Activated gamma-delta T cell treated with anti-CD3 and anti-CD28 coated beads, Interleukin-2, amount 50 U/mL, for 16 hours (primary cell): Measurements from ENCODE around the gene SIGLEC10.
"Not testable (repeated sequence)": the region's sequence is repeated elsewhere in the genome, so short reads cannot be mapped to it uniquely, and the experiment has no call there.

ENCODE experiments used
- DNase-seq: peaks from one replicate; pipeline ENCODE4 v3.0.0-alpha.2; 2020; ENCODE audit warnings: low read depth

The SIGLEC10 gene

GRCh38 chr19:51439021-51439465 lies 21.6 kb upstream of the SIGLEC10 start:
- no peak for DNase-seq

GRCh38 chr19:51434456-51434855 lies 17.0 kb upstream of the SIGLEC10 start:
- DNase-seq: no peak

GRCh38 chr19:51433043-51433442 lies 15.6 kb upstream of the SIGLEC10 start:
- no peak for DNase-seq

DNA sequence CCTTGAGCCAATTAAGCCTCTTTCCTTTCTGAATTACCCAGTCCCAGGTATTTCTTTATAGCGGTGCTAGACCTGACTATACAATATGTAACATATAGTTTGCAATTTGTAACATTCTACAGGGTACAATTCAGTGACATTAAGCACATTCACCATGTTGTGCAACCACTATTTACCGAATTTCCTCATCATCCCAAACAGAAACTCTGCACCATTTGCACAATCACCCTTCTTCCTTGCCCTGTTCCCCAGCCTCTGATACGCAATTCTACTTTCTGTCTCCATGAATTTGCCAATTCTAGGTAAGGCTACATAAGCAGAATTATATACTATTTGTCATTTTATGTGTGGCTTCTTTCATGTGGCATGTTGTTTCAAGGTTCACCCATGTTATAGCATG lies 13.7 kb upstream of the SIGLEC10 start:
- no peak for DNase-seq

GRCh38 chr19:51430221-51430620 lies 12.8 kb upstream of the SIGLEC10 start:
- no peak for DNase-seq

DNA sequence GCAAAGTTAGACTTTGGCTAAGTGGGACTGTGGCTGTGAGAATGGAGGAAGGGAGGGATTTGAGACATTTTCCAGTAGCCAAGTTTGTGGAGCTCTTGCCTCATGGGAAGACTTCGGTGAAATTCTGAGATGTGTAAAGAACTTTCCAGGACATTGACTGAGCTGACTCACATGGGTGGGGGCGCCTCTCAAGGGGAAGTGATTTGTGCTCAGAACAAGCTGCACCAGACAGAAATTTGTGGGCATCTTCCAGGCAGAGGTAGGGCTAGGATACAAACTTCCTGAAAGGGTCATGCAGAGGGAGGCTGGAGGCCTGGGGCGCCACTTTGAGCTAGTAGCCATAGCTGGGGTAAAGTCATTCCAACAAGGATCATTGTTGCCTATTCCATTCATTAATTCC lies 9.8 kb upstream of the SIGLEC10 start:
- no peak for DNase-seq

GRCh38 chr19:51422053-51422448 lies 4.6 kb upstream of the SIGLEC10 start:
- DNase-seq: peak; percentile 82

DNA sequence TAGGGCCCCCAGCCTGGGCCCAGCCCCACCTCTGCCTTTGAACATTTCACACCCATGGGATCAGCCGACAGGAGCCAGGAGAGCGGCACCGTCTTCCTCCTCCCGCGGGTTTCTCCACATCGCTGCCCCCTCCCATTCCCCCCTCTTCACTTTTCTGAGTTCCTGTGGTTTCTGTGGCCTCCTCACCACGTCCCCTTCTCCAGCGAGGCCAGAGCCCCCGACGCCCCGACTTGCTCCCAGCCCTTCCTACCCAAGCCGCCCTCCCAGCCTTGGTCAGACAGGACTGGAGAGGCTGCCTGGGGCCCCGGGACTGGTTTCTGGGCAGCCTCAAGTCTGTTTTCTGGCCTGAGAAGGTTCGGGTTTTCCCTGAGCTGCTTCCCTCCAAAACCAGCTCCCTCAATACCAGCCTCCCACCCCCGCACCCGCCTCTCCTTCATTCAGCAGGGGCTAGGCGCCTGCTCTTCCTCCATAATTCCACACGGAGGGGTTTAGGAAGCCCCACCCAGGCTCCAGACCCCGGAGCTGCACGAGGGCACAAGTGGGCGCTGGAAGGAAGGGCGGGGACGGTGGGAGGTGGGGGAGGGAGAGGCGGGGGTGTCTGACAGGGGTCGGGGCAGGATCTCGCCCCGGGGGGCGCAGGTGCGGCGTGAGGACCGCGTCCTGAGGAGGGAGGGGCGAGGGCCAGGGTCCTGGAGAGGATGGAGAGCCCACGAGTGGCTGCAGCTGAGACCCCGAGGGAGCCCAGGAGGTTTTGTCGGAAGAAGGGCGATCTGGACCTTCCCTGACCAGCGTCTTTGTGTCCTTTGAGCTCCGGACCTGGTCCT lies 4.0 kb upstream of the SIGLEC10 start:
- no peak for DNase-seq

- DNase-seq: not testable (repeated sequence)
Measured at GRCh38 chr19:51420511-51420910, 3.1 kb upstream of the SIGLEC10 start.

DNA sequence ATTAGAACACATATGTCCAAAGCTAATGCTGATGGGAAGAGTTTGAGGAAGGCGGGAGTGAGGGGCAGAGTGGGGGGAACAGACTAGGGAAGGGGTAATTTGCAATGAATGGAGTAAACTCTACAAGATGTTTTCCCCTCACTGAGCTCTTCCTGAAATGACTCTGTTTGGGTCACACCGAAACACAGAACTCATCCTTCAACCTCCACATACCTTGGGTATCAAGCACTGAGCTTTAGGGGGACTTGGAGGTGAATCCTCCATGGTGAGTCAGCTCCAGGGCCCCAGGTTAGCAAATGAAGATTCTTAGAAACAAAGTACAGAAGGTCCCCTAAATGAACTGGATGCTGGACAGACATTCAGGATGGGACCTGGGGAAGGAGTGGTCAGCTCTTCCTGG lies 1.3 kb upstream of the SIGLEC10 start:
- no peak for DNase-seq

DNA sequence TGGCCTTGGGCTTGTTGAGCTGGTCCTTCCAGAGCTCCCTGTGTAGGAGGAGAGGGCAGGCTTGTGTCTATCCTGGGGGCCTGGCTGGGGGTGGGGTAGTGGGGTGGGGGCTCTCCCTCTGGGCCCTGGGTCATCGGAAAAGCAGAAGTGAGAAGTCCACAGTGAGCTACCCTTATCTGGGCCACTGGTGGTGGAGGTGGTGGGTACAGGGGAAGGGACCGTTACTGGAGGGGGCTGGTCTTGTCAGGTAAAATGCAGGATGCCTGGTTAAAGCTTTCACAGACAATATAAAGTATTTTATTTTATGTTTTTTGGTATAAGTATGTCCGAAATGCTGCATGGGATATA lies 342 bp upstream of the SIGLEC10 start:
- DNase-seq: no peak

- not testable (repeated sequence) for DNase-seq
Measured at GRCh38 chr19:51416422-51416821, 1.0 kb downstream of the SIGLEC10 start.

DNA sequence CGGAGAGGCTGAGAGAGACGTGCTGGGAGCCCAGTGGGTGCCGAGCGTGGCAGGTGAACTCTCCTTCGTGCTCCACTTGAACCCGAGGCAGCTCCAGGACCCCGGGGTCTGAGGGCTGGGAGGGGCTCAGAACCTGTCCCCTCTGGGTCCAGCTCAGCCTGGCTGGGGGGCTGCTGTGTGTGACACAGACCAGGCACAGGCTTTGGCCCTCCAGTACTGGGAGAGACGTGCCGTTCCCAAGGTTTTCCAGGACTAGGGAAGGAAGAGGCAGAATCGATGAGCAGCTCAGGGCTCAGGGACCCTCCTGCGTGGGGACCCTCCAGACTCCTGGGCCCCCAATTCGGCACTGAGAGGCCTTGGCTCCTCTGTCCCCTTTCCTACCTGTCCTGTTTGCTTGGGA lies 2.3 kb downstream of the SIGLEC10 start:
- no peak for DNase-seq

DNA sequence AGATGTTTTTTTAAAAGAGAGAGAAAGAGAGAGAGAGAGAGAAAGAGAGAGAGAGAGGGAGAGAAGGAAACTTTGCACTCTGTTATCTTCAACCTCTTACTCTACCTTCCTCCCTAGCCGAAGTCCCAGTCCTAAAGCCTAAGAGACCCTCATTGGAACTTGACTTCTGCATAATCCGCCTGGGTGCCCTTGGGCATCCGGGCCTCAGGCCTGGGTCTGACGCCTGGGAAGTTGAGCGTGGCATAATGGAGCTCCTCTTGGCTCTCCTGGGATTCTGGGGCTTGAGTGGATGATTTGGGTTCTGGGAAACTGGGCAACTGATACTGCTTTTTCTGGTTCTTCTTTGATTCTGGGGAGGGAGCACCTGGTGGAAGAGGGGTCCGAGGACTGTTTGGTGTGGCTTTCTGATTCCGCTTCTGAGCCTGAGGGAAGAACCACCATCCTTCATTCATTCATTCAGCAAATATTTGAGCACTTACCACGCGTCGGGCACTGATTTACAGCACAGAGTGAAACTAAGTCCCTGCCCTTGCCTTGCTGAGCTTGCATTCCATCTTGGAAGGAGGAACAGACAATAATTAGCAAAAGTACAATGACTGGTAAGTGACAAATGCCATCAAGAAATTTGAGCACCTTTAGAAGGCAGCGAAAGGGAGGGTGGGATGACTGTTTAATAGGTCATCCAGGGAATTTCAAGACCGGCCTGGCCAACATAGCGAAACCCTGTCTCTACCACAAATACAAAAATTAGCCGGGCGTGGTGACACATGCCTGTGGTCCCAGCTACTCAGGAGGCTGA lies 6.3 kb downstream of the SIGLEC10 start:
- DNase-seq: no peak

DNA sequence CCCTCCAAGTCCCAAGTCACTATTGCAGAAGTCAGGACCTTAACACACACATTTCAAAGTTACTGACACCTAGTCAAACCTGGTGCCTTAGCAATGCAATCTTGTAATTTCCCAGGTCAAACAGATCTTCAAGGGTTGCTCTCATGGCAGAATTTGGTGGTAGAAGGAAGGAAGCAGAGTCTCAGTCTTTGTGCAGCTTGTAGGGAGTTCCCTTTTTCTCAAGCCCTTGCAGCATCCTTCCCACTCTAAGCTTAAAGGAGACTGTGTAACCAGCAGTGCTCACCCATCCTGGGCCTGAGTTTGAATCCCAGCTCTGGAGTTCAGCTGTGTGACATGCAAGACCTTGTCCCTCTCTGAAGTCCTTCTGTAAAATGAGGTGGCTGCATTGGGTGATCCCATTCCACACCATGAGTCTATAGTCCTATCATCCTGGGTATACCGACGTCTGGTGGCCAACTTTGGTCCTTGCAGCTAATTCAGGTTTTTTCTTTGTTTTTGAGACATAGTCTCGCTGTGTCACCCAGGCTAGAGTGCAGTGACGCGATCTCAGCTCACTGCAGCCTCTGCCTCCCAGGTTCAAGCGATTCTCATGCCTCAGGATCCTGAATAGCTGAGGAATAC lies 9.8 kb downstream of the SIGLEC10 start:
- DNase-seq: no peak

DNA sequence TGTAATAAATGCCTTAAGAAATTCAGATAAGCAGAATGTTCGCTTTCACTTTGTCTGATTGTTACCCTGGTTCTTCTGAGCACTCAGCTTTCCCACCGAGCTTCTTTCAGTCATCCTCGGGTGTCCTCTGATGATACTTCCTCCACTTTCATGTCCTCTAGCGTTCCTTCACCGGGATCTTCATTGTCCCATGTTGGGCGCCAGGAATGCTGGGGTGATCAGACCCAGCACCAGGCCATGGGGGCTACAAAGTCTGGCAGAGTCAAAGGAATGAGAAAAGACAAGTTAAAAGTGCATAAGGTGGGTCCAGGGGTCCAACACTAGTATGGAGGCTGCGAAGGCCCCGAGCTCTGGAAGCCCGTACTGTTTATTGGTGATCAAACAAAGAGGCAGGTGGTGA lies 15.3 kb downstream of the SIGLEC10 start:
- DNase-seq: no peak

GRCh38 chr19:51399936-51400335 lies 17.5 kb downstream of the SIGLEC10 start:
- not testable (repeated sequence) for DNase-seq

DNA sequence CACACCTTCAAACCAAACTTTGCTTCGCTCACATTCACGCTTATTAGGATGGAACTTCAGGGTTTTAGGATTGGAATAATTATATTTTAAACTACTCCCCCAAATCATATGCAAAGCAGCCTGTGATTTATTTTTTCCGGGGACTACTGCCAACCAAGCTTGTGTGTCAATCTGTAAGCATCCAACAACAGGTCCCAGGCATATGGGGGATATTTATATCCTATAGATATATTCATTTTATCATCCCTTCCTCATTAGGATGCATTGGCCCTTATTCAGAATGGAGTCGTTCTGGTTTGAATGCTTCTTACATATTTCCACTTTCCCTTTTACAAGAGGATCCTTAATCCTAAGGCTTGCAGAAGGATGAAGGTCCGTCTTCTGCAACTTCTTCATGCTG lies 18.2 kb downstream of the SIGLEC10 start:
- DNase-seq: no peak

DNA sequence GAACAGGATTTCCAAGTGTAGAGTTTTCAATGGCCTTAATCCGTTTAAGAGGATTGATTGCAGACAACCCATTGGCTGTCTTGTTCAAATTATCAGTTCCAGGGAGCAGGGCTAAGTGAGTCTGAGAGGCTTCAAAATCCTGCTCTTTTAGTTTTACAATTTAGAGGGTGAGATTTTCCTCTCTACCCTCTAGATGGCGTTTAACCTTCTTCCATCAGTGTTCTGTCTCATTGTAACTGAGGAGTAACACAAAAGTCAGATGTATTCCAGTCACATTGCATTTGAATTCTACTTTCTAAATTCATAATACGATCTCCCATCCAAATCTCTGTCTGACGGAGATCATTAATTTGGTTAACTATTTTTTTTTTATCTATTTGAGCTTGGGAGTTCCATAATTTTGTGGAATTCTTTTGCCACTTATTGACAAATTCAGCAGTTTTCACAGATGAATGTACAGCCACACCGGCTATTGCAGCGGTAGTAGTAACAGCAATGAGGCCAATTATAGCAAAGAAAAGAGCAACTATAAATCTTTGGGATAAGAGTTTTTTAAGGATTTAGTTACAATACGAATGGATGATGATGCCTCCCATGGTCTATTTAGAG lies 19.2 kb downstream of the SIGLEC10 start:
- DNase-seq: no peak

DNA sequence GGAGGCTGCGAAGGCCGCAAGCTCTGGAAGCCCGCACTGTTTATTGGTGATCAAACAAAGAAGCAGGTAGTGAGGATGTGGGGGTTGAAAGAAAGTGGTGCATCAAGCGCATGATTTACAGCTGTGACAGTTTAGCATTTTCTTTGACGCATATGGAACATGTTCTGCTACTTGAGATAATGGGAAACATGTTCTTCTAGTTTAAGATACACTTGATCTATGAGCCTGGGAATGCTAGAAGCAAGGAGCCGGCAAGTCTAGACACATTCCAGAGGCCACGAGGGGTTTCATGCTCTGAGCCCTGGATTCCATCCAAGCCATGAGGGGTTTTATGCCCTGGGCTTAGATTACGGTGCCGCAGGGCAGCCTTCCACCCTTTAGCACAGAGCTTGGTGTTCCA lies 20.0 kb downstream of the SIGLEC10 start:
- not testable (repeated sequence) for DNase-seq

- DNase-seq: no peak
Measured at GRCh38 chr19:51396175-51396574, 21.3 kb downstream of the SIGLEC10 start.

DNA sequence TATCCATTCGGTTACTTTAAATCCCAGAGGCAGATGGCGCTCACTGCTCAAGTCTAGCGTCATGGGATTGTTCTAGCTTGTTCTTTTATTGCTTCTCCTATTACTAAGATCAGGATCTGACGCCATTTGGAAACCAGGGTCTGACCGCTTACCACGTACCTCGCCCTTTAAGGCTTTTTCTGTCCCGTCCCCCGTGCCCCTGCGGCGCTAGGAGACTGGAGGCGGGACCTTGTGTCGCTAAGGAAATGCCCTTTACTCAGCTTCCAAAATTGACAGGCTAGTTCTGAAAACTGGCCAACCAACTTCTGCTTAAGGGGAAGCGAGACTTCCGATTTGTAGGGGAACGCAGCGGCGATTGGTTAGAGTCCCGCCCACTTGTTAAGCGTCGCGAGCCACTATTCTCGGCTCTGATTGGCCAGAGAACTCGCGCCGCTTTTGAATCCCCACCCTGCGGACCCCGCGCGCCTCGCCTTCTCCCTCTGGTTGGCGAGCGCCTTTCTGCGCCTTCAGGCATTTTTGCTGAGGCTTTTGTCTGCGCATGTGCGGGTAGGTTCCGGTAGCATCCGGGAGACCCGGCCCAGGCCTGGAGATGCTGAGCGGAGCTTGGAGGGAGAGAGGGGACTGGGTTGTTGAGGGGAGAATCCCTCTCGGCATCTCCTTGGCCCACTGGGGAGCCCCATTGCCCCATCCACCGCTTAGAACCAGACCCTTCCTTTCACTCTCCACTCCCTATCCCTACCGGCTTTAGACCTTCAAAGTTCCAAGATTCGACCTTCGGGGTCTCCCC lies 23.2 kb downstream of the SIGLEC10 start:
- DNase-seq: peak; percentile 76
